ENCODE measurements around the gene SEL1L3.

The SEL1L3 gene

GRCh38 chr4:25700661-25701060 is 162.1 kb downstream of the SEL1L3 start:
- no peak overlapping the region for H3K4me3 ChIP-seq (ENCODE audit: low read depth, low read length)
- no peak for DNase-seq (ENCODE audit: low read depth)
- no peak for TF ChIP-seq CTCF (IDR thresholded peaks at IDR 0.05; ENCODE audit: low read depth, low read length, missing control alignments)
- in situ Hi-C loops (cut with HindIII; ENCODE audit: low sequenced_read_pairs): no loop called here

DNA sequence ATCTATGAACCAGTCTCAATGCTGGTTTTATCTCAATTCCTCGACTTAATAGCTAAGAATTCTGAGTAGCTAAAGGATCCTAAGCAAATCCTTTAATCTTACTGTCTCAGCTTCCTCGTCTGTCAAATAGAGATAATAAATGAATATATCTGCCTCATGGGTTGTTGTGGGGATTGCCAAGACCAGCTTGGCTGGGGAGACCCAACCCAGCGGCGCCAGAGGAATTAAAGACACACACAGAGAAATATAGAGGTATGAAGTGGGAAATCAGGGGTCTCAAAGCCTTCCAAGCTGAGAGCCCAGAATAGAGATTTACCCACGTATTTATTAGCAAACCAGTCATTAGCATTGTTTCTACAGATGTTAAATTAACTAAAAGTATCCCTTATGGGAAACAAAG is 165.3 kb downstream of the SEL1L3 start:
- no peak for TF ChIP-seq CTCF (IDR thresholded peaks at IDR 0.05; ENCODE audit: low read depth, low read length, missing control alignments)

More for the DNA sequence above, 165.3 kb downstream of the SEL1L3 start:
- in situ Hi-C loops (cut with HindIII; ENCODE audit: low sequenced_read_pairs): no loop called here
- DNase-seq (ENCODE audit: low read depth): no peak
- no peak overlapping the region for H3K4me3 ChIP-seq (ENCODE audit: low read depth, low read length)

Data from astrocyte of the cerebellum (primary cell).